ENCODE results near the gene AURKB.
"Not testable (repeated sequence)": the region's sequence is repeated elsewhere in the genome, so short reads cannot be mapped to it uniquely, and the experiment has no call there.

The AURKB gene

GRCh38 chr17:8209907-8210760, at the start of gene AURKB:
Gene AURKB, minus strand, starts transcription at chr17:8210575. Its CDS starts 351 bp downstream, at chr17:8210224.
- in situ Hi-C loops (cut with HindIII; ENCODE audit: low sequenced_read_pairs), result no loop called here

- in situ Hi-C loops (cut with HindIII; ENCODE audit: low sequenced_read_pairs), result no loop called here
Measured at GRCh38 chr17:8257801-8258200, 47.4 kb upstream of the AURKB start.

GRCh38 chr17:8256691-8257090, 46.3 kb upstream of the AURKB start:
- in situ Hi-C loops (cut with HindIII; ENCODE audit: low sequenced_read_pairs), result no loop called here

- in situ Hi-C loops (cut with HindIII; ENCODE audit: low sequenced_read_pairs), result no loop called here
Measured at GRCh38 chr17:8256291-8256690, 45.9 kb upstream of the AURKB start.

- in situ Hi-C loops (cut with HindIII; ENCODE audit: low sequenced_read_pairs), result no loop called here
Measured at GRCh38 chr17:8255499-8255898, 45.1 kb upstream of the AURKB start.

- in situ Hi-C loops (cut with HindIII; ENCODE audit: low sequenced_read_pairs), result no loop called here
Measured at GRCh38 chr17:8254881-8255280, 44.5 kb upstream of the AURKB start.

GRCh38 chr17:8253801-8254200, 43.4 kb upstream of the AURKB start:
- in situ Hi-C loops (cut with HindIII; ENCODE audit: low sequenced_read_pairs), result no loop called here

- in situ Hi-C loops (cut with HindIII; ENCODE audit: low sequenced_read_pairs), result not testable (repeated sequence)
Measured at GRCh38 chr17:8251411-8251810, 41.0 kb upstream of the AURKB start.

- in situ Hi-C loops (cut with HindIII; ENCODE audit: low sequenced_read_pairs), result no loop called here
Measured at GRCh38 chr17:8249621-8250500, 39.5 kb upstream of the AURKB start.

- in situ Hi-C loops (cut with HindIII; ENCODE audit: low sequenced_read_pairs), result no loop called here
Measured at GRCh38 chr17:8248751-8249607, 38.6 kb upstream of the AURKB start, which contains the start of gene PFAS. Gene PFAS, plus strand, starts transcription at chr17:8249289. Its CDS starts 4,649 bp downstream, at chr17:8253938.

- in situ Hi-C loops (cut with HindIII; ENCODE audit: low sequenced_read_pairs), result no loop called here
Measured at GRCh38 chr17:8244768-8245167, 34.4 kb upstream of the AURKB start.

- in situ Hi-C loops (cut with HindIII; ENCODE audit: low sequenced_read_pairs), result no loop called here
Measured at GRCh38 chr17:8243827-8244226, 33.5 kb upstream of the AURKB start.

GRCh38 chr17:8237886-8238285, 27.5 kb upstream of the AURKB start:
- in situ Hi-C loops (cut with HindIII; ENCODE audit: low sequenced_read_pairs), result loop anchor here (5.0 kb wide), 2 partner anchors 51 to 79 kb away; no protein-coding TSS in a partner anchor

- in situ Hi-C loops (cut with HindIII; ENCODE audit: low sequenced_read_pairs), result loop anchor here (5.0 kb wide), 2 partner anchors 50 to 80 kb away; no protein-coding TSS in a partner anchor
Measured at GRCh38 chr17:8237175-8237574, 26.8 kb upstream of the AURKB start.

- in situ Hi-C loops (cut with HindIII; ENCODE audit: low sequenced_read_pairs), result loop anchor here (5.0 kb wide), 2 partner anchors 48 to 82 kb away; no protein-coding TSS in a partner anchor
Measured at GRCh38 chr17:8235676-8236075, 25.3 kb upstream of the AURKB start.

GRCh38 chr17:8234361-8235270, 24.2 kb upstream of the AURKB start:
- in situ Hi-C loops (cut with HindIII; ENCODE audit: low sequenced_read_pairs), result loop anchor here (5.0 kb wide), 2 partner anchors 47 to 83 kb away; no protein-coding TSS in a partner anchor

GRCh38 chr17:8231701-8232100, 21.3 kb upstream of the AURKB start:
- in situ Hi-C loops (cut with HindIII; ENCODE audit: low sequenced_read_pairs), result no loop called here

- in situ Hi-C loops (cut with HindIII; ENCODE audit: low sequenced_read_pairs), result no loop called here
Measured at GRCh38 chr17:8227238-8227581, 16.8 kb upstream of the AURKB start.

GRCh38 chr17:8226536-8227237, 16.3 kb upstream of the AURKB start:
- in situ Hi-C loops (cut with HindIII; ENCODE audit: low sequenced_read_pairs), result no loop called here
